ENCODE measurements around the gene FTO. TPM values are rescaled to one million over a fixed set of nuclear protein-coding genes. Genes with fewer than 3 reads are reported as not detected.

FTO gene
- total RNA-seq, 1 donor: 40.1 TPM

DNA sequence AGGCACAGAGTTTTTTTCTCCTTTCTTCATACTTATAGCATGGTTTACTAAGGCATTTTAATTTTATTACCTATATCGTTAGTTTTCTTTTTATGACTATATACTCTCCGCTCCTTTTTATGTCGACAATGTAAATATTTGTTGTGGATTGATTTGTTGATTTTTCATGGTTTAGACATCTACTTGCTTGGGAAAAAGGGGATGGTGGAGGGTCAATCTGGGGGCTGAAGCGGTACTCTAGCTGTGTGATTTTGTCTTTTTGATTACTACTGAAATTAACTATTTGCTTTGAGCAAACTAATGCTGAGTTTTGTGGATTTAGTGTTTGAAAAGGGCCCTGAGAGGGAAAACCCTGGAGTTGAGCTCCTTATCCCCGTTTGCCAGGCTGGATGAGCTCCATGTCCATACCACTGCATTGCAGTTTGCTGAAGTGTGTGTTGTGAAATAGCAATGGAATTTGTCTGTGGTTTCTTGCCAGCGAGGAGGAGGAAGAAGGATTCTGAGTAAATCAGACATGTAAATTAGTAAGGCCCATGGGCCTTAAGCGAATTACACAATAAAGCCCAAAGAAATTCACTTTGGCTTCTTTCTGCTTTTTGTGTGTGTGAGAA lies 72.0 kb downstream of the FTO start:
- no peak for DNase-seq (ENCODE audit: low read depth in 2 of 3, low spot score in 2 of 3)

DNA sequence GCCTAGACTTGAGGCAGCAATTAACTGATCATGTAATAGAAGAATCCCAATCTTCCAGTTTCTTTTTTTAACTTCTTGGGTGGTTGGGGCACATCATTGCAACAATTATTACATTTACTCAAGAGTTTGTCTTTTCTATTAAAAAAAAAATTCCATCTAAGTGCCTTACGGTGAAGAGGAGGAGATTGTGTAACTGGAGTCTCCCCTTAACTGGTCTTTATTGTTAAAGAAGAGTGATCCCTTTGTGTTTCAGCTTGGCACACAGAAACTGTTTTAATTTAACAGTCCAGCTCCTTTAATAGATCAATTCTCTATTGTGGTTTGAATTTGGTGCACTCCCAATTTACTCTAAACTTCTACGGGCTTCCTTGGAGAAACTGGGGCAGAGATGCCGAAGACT lies 75.2 kb downstream of the FTO start:
- no peak for DNase-seq (ENCODE audit: low read depth in 2 of 3, low spot score in 2 of 3)

DNA sequence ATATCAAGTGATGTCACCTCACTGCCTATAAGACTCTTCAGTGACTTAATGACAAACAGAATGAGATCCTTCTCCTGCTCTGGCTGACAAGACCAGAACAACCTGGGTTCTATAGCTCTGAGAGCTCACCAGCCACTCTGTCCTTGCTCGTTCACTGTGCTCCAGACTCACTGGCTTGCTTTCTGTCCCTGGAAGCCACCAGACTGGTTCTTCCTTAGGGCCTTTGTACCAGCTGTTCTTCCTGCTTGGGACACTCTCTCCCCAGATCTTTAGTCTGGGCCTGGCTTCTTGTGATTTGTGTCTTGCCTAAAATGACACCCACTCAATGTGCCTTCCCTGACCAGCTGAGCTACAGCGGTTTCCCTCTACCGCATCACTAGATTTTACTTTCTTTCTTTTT lies 76.1 kb downstream of the FTO start:
- no peak for DNase-seq (ENCODE audit: low read depth in 2 of 3, low spot score in 2 of 3)

DNA sequence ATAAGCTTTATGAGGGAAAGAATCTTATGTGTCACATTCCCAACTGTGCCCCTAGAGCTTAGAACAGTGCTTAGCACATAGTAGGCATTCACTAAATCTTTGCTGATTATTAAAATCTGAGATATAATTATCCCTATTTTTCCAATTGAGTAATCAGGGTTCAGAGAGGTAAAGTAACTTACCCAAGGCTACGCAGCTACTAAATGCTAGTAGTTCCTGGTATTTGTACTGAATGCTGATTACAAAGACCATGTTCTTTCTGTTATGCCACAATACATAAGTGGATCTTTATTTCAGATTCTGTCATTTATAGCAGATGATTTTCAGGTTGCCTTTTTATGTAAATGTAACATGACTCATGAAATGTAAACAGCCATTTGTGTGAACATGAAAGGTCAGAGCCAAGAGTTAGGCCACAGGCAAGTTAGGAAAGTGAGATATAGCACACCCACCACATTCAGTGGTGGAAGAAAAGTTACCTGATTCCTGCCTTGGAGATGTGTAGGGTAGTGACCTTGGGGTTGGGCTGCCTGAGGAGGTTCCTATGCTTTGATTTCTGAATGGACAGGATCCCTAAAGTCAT lies 77.2 kb downstream of the FTO start:
- no peak for DNase-seq (ENCODE audit: low read depth in 2 of 3, low spot score in 2 of 3)

DNA sequence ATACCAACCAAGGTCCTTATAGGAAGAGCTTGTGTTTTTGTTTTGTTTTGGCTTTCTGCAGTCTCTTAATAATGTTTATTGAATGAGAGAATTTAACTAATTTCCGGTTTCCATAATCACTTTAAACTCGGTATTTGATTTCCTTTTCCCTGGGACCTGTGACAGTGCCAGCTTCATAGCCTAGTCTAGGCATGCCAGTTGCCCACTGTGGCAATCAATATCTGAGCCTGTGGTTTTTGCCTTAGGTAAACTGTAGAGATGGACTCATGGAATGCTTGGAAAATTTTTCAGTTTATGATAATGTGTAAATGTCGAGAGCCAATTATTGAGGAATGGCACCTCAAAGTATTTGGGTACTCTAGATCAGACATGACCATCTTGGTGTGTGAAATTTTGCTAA lies 78.2 kb downstream of the FTO start:
- DNase-seq (ENCODE audit: low read depth in 2 of 3, low spot score in 2 of 3): no peak

DNA sequence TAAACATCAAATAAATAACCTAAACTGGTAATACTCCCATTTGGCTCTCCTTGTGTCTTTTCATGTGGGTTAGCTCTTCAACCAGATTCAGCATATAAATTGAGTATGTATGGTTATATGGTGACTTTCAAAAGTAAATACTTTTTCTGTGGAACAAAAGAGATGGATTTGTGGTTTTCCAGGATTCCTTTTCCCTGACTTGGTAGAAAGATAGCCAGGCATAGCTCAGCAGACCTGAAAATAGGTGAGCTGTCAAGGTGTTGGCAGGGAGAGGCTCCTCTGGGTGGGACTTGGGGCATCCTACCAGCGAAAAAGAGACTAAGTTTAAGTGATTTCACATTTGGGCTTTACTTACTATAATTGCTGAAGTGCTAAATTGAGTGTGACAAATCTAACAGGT lies 80.3 kb downstream of the FTO start:
- DNase-seq (ENCODE audit: low read depth in 2 of 3, low spot score in 2 of 3): no peak

DNA sequence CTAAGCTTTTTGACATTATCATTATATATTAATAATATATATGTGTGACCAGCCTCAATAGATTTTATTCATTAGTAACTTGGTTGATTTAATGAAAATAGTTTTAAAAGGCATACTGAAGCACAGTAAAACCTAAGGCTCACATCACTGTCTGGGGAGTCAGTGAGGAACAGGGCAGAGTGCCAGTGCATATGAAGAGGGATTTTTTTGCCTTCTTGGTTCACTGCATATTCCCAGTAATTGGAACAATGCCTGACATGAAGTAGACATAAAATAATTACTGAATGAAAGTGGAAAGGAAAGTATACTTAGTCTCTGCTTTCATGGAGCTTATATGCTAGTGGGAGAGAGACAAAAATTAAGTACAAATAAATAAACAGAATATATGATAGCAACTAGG lies 81.1 kb downstream of the FTO start:
- no peak for DNase-seq (ENCODE audit: low read depth in 2 of 3, low spot score in 2 of 3)

DNA sequence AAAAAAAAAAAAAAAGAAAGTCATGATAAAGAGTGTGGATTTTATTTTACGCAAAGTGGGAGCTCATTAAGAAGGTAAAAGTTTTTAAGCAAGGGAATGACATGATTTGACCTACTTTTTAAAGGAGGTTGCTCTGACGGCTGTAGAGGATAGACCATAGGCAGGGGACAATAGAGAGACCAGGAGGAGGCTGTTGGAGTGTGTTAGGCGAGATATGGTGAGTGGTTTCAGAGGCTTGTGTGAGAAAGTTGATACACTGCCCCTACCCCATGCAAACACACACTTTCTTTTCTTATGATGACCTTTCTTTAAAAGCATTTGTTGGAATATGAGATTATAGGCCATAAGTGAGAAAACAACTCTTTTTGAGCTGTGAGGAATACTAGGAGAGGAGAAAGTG lies 82.0 kb downstream of the FTO start:
- no peak for DNase-seq (ENCODE audit: low read depth in 2 of 3, low spot score in 2 of 3)

DNA sequence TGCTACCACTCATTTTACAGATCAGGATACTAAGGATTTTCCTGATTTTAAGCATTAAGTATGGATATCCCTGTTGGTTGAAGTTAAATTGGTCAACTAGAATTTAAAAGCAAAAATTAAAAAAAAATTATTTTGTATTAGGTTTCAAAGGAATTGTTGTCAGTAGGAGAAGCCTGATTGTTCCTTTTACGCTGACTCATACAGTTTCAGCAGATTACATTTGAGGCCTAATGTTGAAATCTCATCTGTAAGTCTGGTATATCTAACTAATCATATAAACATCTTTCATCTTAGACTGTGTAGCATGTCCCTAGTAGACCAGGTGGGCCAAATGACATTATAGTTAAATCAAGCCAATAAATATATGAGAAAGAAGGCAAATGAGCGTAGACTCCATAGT lies 83.5 kb downstream of the FTO start:
- DNase-seq (ENCODE audit: low read depth in 2 of 3, low spot score in 2 of 3): no peak

DNA sequence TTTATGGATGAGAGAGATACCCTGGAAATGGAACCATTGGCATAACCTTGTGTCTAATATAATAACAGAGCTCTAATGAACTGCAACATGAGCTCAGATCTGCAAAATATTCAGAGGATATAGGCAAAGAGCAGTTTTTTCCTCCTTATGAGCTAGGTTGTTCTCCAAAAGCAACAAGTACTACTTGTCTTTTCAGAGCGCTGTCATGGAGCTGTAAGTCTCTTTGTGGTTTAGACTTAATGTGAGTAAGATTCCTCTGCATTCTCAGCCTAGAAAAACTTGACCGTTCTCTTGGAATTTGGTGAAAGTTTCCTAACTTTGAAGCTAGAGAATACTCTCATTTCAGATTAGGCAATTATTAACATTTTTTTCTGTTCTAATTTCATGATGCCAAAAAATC lies 85.2 kb downstream of the FTO start:
- no peak for DNase-seq (ENCODE audit: low read depth in 2 of 3, low spot score in 2 of 3)

DNA sequence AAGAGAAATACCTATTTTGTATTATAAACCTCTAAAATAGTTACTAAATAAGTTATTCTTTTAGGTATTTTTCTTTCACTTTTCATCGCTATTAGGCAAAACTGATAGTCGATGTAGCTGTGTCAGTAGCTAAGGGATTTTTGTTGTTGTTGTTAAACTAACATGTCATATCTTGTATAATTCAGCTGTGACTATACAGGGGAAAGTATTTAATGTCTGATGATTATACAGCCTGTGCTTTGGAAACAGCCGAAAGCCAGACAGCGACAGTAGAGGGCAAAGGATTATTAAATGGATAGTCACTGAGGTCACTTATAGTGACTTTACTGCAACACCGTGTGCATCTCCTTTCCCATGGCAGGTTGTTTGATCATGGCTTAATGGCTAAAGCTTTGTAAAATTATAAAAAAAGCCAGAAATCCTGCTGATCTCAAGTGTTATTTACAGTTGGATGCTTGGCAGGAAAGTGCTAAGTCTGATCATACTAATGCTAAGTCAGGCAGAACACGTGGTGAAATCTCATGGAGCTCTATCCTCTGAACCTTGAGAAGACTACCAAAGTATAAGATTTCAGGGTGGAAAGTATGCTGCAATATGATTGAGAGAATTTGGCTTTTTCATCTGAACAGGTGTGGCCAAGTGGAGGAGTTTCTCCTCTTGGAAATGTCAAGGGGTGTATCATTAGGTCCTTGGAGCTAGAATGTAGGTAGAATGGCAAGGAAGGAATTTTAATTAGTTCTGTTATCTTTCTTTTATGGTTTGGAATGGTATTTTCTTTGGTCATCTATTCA lies 88.4 kb downstream of the FTO start:
- no peak for DNase-seq (ENCODE audit: low read depth in 2 of 3, low spot score in 2 of 3)

DNA sequence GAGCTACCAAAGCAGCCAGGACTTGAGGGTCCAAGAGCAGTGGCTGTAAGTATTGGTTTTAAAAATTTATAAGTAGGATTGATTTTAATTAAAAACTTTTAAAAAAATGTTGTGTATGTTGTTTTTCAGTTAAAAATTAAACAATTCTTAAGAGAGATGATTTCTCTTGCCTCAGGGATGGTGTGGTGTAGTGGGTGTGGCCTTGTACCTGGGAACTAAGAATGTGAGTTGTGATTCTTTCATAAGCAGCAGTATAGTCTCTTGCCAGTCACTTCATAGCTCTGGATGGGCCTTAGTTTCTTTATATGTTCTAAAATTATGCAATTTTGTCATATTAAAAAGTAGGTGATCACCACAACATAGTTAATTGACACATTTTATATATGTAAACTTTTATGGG lies 99.5 kb downstream of the FTO start:
- no peak for DNase-seq (ENCODE audit: low read depth in 2 of 3, low spot score in 2 of 3)

DNA sequence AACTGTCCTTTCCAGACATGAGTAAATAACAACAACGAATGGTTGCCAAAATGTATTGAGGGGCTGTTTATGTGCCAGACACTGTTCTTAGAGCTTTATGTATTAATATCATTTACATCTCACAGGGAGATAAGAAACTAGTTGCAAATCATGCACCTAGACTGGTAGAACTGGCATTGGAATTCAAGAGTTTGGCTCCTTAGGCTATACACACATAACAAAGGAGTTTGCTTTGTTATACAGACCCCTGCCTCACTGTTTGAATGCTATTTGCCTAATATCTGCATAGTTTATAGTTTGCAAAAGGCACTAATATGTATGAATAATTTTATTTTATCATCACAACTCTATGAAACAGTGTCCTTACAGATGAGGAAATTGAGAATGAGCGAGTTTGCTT lies 100.0 kb downstream of the FTO start:
- no peak for DNase-seq (ENCODE audit: low read depth in 2 of 3, low spot score in 2 of 3)

DNA sequence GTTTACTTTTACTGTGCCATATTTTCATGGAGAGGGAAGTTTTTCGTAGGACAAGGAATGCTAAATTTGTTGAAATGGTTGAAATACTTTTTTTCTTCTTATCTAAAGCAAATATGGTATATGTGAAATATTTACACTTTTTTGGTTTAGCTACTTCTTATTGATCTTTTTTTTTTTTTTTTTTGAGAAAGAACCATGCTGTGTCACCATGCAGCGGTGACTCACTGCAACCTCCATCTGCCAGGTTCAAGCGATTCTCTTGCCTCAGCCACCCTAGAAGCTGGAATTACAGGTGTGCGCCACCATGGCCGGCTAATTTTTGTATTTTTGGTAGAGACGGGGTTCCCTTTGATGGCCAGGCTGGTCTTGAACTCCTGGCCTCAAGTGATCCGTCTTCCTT lies 100.5 kb downstream of the FTO start:
- no peak for DNase-seq (ENCODE audit: low read depth in 2 of 3, low spot score in 2 of 3)

DNA sequence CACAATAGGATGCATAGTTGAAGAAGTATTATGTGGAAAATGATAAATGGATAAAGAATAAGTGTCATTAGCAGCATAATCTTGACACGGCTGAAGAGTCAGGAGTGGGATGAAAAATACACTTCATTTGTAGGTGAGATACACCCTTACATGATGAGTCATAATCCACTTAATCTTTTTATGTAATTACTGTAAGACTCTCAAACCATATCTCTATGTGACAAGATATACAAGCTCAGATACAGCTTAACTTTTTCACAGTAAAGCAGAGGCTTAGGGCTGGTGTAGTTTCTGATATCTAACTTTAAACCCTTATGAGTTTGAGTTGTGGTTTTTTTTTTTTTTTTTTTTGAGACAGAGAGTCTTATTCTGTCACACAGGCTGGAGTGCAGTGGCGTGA lies 101.2 kb downstream of the FTO start:
- DNase-seq (ENCODE audit: low read depth in 2 of 3, low spot score in 2 of 3): no peak

DNA sequence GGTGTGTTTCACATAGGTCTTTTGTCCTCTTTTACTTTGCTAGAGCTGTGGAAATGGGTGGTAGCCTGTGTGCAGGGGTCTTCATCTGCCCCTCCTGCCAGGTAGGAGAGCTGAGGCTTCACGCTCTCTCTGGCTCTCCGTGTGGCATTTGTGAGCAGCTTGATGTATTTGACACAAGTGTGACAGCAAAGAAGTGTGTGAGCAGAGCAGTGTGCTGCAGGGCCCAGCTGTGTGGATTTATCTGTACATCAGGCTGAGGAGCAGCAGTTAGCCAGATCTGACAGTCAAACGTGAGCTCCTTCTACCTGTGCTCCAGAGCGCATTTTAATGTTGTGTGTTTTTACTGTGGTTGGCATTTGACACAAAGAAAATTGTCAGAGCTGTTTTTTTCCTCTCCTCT lies 101.8 kb downstream of the FTO start:
- DNase-seq (ENCODE audit: low read depth in 2 of 3, low spot score in 2 of 3): no peak

DNA sequence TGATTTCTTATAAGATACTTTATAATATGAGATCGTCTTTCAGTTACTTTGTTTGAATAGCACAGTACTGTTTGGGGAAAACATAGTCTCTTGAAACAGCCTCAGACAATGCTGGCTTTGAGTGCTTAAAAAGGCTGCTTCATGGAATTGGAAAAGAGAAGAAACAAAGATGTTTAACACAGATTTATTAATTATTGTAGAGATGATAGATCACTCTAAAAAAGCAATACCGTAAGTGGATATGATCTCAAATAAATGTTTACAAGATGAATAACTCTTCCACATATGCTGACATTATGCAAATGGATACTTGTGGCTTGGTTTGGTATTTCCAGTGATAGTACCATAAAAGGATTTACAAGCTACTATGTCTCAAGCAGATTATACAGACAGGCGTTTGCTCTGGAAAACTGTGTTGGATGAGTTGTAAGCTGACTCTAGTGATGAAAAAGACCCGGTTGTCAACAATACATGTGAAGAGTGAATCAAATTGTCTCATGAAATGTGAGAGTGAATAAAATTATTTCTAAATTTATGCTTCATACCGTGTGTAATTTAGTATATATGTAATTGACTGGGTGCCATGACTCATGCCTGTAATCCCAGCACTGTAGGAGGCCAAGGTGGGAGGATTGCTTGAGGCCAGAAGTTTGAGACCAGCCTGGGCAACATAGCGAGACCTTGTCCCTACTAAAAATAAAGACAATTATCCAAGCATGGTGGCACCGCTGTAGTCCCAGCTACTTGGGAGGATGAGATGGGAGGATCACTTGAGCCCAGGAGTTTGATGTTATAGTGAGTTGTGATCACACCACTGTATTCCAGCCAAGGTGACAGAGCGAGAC lies 105.4 kb downstream of the FTO start:
- no peak for DNase-seq (ENCODE audit: low read depth in 2 of 3, low spot score in 2 of 3)

DNA sequence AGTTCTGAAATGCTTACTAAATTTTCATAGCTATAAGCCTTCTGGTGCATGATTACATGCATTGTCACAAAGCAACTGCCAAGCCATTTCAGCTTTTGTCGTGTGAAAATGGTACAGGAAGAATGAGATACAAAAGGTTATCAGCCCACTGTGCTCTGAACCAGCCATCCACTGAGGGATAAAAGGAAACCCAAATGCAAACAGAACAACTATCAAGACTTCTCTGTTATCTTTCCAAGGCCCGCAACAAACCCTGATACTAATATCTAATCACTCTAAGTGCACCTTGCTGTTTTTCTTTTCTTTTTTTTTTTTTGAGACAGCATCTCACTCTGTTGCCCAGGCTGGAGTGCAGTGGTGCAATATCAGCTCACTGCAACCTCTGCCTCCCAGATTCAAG lies 109.0 kb downstream of the FTO start:
- no peak for DNase-seq (ENCODE audit: low read depth in 2 of 3, low spot score in 2 of 3)

DNA sequence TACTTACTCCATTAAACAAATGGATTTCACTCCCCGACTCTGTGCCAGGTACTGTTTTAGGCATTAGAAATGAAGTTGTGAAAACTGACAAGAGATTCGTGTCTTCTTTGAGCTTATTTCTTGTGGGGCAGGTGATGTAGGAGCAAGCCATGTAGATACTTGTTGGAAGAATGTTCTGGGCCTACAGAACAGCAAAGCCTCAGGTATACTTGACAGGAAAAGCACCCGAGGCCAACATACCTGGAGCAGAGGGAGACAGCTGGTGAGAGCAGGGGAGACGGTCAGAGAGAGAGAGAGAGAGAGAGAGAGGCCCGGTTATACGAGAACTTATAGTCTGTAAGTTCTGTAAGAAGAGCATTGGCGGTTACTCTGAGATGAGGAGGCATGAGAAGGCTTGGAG lies 110.8 kb downstream of the FTO start:
- DNase-seq (ENCODE audit: low read depth in 2 of 3, low spot score in 2 of 3): no peak

DNA sequence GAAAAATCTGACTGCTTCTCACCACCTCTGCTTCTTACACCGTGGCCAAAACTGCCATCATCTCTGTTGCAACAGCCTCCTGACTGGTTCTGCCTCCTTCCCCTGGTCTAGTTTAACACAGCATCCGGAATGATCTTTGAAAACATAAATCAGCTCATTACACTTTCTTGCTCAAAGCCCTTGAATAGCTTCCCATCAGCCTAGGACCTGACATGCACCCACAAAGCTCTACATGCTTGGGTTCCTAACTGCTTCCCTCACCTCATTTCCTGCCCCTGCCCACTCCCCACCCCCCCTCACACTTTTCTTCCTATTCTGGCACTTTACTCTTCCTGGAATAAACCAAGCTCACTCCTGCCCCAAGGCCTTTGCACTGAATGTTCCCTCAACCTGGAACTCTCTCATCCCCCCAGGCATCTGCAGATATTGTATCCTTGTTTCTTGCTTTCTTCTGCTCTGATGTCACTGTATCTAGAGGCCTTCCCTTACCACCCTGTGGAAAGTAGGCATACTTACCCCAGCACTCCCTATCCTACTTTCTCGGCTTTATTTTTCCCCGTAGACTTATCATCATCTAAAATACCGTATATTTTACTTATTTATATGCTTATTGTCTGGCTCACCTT lies 112.4 kb downstream of the FTO start:
- DNase-seq (ENCODE audit: low read depth in 2 of 3, low spot score in 2 of 3): no peak

DNA sequence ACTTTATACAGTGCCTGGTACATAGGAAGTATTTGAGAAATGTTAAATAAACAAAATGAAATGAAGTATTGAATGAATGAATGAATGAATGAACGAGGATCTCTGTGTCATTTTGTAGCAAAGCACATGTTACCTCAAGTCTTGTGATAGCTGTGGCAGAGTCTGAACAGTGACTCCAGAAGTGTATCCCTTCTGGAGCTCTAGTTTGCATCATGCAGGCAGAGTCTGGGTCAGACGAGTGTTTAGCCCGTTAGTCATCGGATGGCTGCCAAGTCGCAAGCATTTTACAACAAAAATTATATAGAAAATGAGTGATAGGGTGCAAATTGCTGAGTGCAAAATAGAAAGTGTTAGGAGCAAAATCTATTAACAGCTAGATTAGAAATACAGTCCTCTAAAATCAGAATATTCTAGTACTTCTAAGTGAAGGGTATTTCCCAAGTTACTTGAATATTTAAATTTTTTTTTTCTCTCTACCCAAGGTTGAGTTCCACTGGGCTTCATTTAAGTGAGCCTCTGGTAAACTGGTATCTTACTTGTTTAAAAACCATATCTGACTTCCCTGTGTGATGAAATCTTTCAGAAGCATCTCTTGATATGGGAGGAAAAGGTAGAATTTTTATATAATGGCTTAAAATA lies 113.3 kb downstream of the FTO start:
- DNase-seq (ENCODE audit: low read depth in 2 of 3, low spot score in 2 of 3): no peak

Data from hematopoietic multipotent progenitor cell (in vitro differentiated cells).